Thoracic aorta (tissue), 2 donors: ENCODE results near the gene PLXDC2. TPM values are rescaled to one million over a fixed set of nuclear protein-coding genes. Genes with fewer than 3 reads are reported as not detected.

Source experiments
- ATAC-seq: fragments of 150-250 bp; one replicate; pipeline ENCODE4 v1.8.0; 2017; ENCODE audit warnings: low read depth; ENCODE audit not compliant: insufficient number of reproducible peaks, low FRiP score
- DNase-seq: peaks from one replicate; pipeline ENCODE4 v3.0.0-alpha.2; 2020; ENCODE audit warnings: low spot score
- H3K27ac ChIP-seq, 2 donors: fragments of 200-600 bp; sonication (generic); 1 replicate in 1 of 2; 2 replicates in 1 of 2; pipeline ENCODE4 v1.5.1; 2016; ENCODE audit warnings: mild to moderate bottlenecking in 2 of 2, moderate library complexity in 2 of 2
- H3K27me3 ChIP-seq: fragments of 200-600 bp; sonication (generic); replicated peaks from 2 replicates; pipeline ENCODE4 v1.6.0; 2016; ENCODE audit warnings: mild to moderate bottlenecking; ENCODE audit not compliant: insufficient read depth
- H3K36me3 ChIP-seq: fragments of 200-600 bp; sonication (generic); one replicate; pipeline ENCODE4 v1.5.1; 2016
- H3K4me1 ChIP-seq, 2 donors: fragments of 200-600 bp; sonication (generic); 1 replicate in 1 of 2; 2 replicates in 1 of 2; pipeline versions ENCODE4 v1.5.1 to v1.6.0; 2016; ENCODE audit warnings: low read depth in 2 of 2, mild to moderate bottlenecking in 1 of 2; ENCODE audit not compliant: control insufficient read depth in 1 of 2
- H3K4me3 ChIP-seq: fragments of 200-600 bp; sonication (generic); 2 replicates; pipeline ENCODE4 v1.5.1; 2016; ENCODE audit warnings: mild to moderate bottlenecking
- H3K9me3 ChIP-seq: fragments of 200-600 bp; sonication (generic); 2 replicates; pipeline ENCODE4 v1.5.1; 2016
- CTCF ChIP-seq: fragments of 200-600 bp; sonication (generic); IDR thresholded peaks from one replicate; pipeline ENCODE4 v1.5.1; 2019; ENCODE audit warnings: antibody characterized with exemption
- total RNA-seq, 2 donors: library from RNA; depleted of rRNA; stranded (reverse); fragments of >200 nt; gene quantifications; one replicate each; pipeline versions ENCODE4 v1.1.0 to v1.2.3, GENCODE V29; 2016

Gene PLXDC2
- total RNA-seq, 2 donors from 2014 or later: 105 to 155 TPM

GRCh38 chr10:20118119-20118518, 301.9 kb downstream of the PLXDC2 start:
- H3K36me3 ChIP-seq: no peaks in the 10 kb centered on the region
- no peak overlapping the region for H3K4me3 ChIP-seq
- no peaks in the 10 kb centered on the region for H3K4me1 ChIP-seq
- DNase-seq: no peak
- no peaks in the 10 kb centered on the region for H3K27me3 ChIP-seq
- H3K9me3 ChIP-seq: no peaks in the 10 kb centered on the region
- no peak overlapping the region for H3K27ac ChIP-seq
- ATAC-seq: no peak
- no peak for TF ChIP-seq CTCF

GRCh38 chr10:20128811-20129210, 312.6 kb downstream of the PLXDC2 start:
- no peaks in the 10 kb centered on the region for H3K27me3 ChIP-seq
- DNase-seq (no peak), ATAC-seq (no peak)
- H3K36me3 ChIP-seq: no peaks in the 10 kb centered on the region
- no peak for TF ChIP-seq CTCF
- H3K4me3 ChIP-seq: no peak overlapping the region
- no peaks in the 10 kb centered on the region for H3K4me1 ChIP-seq
- peaks cover 1% of the 10 kb centered on the region for H3K9me3 ChIP-seq
- no peak overlapping the region for H3K27ac ChIP-seq

- ATAC-seq: no peak
These were observed 316.6 kb downstream of the PLXDC2 start for GRCh38 chr10:20132816-20133215.

GRCh38 chr10:20133669-20134189, 317.5 kb downstream of the PLXDC2 start:
- no peak overlapping the region for H3K27ac ChIP-seq
- no peaks in the 10 kb centered on the region for H3K36me3 ChIP-seq
- no peak for TF ChIP-seq CTCF
- DNase-seq: no peak
- no peaks in the 10 kb centered on the region for H3K4me1 ChIP-seq
- H3K9me3 ChIP-seq: peaks cover 11% of the 10 kb centered on the region
- ATAC-seq: no peak
- no peaks in the 10 kb centered on the region for H3K27me3 ChIP-seq
- H3K4me3 ChIP-seq: no peak overlapping the region

More at GRCh38 chr10:20132816-20133215, 316.6 kb downstream of the PLXDC2 start:
- no peak overlapping the region for H3K4me3 ChIP-seq
- H3K4me1 ChIP-seq: no peaks in the 10 kb centered on the region
- no peaks in the 10 kb centered on the region for H3K27me3 ChIP-seq
- no peak for TF ChIP-seq CTCF
- H3K36me3 ChIP-seq: no peaks in the 10 kb centered on the region
- no peak overlapping the region for H3K27ac ChIP-seq
- peaks cover 11% of the 10 kb centered on the region for H3K9me3 ChIP-seq
- DNase-seq: no peak

GRCh38 chr10:20142311-20142710, 326.1 kb downstream of the PLXDC2 start:
- no peak overlapping the region for H3K27ac ChIP-seq
- ATAC-seq (no peak), DNase-seq (no peak)
- no peaks in the 10 kb centered on the region for H3K27me3 ChIP-seq
- H3K9me3 ChIP-seq: no peaks in the 10 kb centered on the region
- H3K36me3 ChIP-seq: no peaks in the 10 kb centered on the region
- no peak overlapping the region for H3K4me3 ChIP-seq
- no peaks in the 10 kb centered on the region for H3K4me1 ChIP-seq
- no peak for TF ChIP-seq CTCF
